ENCODE measurements around the gene EGF.

Gene EGF

DNA sequence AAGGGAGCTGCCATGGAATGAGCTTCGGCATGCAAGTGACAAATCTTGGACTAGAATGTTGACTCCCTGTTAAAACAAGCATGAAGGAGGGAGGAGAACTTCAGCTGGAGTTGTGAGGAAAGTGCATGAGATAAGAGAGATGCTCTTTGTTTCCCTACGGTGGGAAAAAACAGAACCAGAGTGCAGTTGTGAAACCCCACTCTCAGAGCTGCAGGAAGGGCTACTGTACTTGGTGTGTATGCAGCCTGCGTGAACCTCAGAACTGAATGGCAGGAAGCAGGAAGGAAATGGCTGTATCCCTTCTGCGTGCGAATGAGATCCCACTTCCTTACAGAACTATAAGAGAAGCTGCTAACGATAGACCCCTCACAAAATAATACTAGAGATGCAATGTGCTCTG is 57.2 kb downstream of the EGF start:
- ATAC-seq, result no peak
- TF ChIP-seq OSR1 (CRISPR knock-in tag; IDR thresholded peaks at IDR 0.05), result no peak

- TF ChIP-seq ZFP3 (CRISPR knock-in tag; IDR thresholded peaks at IDR 0.05), result no peak
- TF ChIP-seq CSDC2 (CRISPR knock-in tag; IDR thresholded peaks at IDR 0.05), result no peak
- TF ChIP-seq GLIS3 (CRISPR knock-in tag; IDR thresholded peaks at IDR 0.05), result no peak
- TF ChIP-seq TCF4 (CRISPR knock-in tag; IDR thresholded peaks at IDR 0.05; ENCODE audit: borderline replicate concordance), result no peak
- no peak for TF ChIP-seq ZNF70 (CRISPR knock-in tag; IDR thresholded peaks at IDR 0.05)
- no peak for TF ChIP-seq RARB (CRISPR knock-in tag; IDR thresholded peaks at IDR 0.05)
- no peak for TF ChIP-seq ARNTL (CRISPR knock-in tag; IDR thresholded peaks at IDR 0.05; ENCODE audit: borderline replicate concordance, low read depth)
- ATAC-seq, result no peak
These were observed 60.3 kb downstream of the EGF start for GRCh38 chr4:109972786-109973528.

GRCh38 chr4:109973529-109973905 is 60.8 kb downstream of the EGF start:
- no peak for TF ChIP-seq CSDC2 (CRISPR knock-in tag; IDR thresholded peaks at IDR 0.05)
- TF ChIP-seq, protein P1, sequence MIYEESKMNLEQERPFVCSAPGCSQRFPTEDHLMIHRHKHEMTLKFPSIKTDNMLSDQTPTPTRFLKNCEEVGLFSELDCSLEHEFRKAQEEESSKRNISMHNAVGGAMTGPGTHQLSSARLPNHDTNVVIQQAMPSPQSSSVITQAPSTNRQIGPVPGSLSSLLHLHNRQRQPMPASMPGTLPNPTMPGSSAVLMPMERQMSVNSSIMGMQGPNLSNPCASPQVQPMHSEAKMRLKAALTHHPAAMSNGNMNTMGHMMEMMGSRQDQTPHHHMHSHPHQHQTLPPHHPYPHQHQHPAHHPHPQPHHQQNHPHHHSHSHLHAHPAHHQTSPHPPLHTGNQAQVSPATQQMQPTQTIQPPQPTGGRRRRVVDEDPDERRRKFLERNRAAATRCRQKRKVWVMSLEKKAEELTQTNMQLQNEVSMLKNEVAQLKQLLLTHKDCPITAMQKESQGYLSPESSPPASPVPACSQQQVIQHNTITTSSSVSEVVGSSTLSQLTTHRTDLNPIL (CRISPR knock-in tag; IDR thresholded peaks at IDR 0.05; ENCODE audit: low read depth), result no peak
- TF ChIP-seq CSRNP3 (CRISPR knock-in tag; IDR thresholded peaks at IDR 0.05), result no peak
- TF ChIP-seq ESRRG (CRISPR knock-in tag; IDR thresholded peaks at IDR 0.05), result no peak
- no peak for TF ChIP-seq OSR1 (CRISPR knock-in tag; IDR thresholded peaks at IDR 0.05)
- TF ChIP-seq TOX (CRISPR knock-in tag; IDR thresholded peaks at IDR 0.05; ENCODE audit: borderline replicate concordance), result no peak
- TF ChIP-seq ZNF565 (CRISPR knock-in tag; conservative IDR thresholded peaks at IDR 0.05; ENCODE audit: low read depth), result no peak
- TF ChIP-seq TCF4 (CRISPR knock-in tag; IDR thresholded peaks at IDR 0.05; ENCODE audit: borderline replicate concordance), result no peak
- TF ChIP-seq, protein P2, sequence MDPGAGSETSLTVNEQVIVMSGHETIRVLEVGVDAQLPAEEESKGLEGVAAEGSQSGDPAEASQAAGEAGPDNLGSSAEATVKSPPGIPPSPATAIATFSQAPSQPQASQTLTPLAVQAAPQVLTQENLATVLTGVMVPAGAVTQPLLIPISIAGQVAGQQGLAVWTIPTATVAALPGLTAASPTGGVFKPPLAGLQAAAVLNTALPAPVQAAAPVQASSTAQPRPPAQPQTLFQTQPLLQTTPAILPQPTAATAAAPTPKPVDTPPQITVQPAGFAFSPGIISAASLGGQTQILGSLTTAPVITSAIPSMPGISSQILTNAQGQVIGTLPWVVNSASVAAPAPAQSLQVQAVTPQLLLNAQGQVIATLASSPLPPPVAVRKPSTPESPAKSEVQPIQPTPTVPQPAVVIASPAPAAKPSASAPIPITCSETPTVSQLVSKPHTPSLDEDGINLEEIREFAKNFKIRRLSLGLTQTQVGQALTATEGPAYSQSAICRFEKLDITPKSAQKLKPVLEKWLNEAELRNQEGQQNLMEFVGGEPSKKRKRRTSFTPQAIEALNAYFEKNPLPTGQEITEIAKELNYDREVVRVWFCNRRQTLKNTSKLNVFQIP (CRISPR knock-in tag; IDR thresholded peaks at IDR 0.05; ENCODE audit: borderline replicate concordance, low read depth), result no peak
- ATAC-seq, result no peak

GRCh38 chr4:109976189-109976588 is 63.5 kb downstream of the EGF start:
- TF ChIP-seq, protein P3, sequence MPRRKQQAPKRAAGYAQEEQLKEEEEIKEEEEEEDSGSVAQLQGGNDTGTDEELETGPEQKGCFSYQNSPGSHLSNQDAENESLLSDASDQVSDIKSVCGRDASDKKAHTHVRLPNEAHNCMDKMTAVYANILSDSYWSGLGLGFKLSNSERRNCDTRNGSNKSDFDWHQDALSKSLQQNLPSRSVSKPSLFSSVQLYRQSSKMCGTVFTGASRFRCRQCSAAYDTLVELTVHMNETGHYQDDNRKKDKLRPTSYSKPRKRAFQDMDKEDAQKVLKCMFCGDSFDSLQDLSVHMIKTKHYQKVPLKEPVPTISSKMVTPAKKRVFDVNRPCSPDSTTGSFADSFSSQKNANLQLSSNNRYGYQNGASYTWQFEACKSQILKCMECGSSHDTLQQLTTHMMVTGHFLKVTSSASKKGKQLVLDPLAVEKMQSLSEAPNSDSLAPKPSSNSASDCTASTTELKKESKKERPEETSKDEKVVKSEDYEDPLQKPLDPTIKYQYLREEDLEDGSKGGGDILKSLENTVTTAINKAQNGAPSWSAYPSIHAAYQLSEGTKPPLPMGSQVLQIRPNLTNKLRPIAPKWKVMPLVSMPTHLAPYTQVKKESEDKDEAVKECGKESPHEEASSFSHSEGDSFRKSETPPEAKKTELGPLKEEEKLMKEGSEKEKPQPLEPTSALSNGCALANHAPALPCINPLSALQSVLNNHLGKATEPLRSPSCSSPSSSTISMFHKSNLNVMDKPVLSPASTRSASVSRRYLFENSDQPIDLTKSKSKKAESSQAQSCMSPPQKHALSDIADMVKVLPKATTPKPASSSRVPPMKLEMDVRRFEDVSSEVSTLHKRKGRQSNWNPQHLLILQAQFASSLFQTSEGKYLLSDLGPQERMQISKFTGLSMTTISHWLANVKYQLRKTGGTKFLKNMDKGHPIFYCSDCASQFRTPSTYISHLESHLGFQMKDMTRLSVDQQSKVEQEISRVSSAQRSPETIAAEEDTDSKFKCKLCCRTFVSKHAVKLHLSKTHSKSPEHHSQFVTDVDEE (CRISPR knock-in tag; IDR thresholded peaks at IDR 0.05), result no peak
- TF ChIP-seq ZFP30 (CRISPR knock-in tag; IDR thresholded peaks at IDR 0.05) (no peak), ESRRG (CRISPR knock-in tag; IDR thresholded peaks at IDR 0.05) (no peak), ARNTL (CRISPR knock-in tag; IDR thresholded peaks at IDR 0.05; ENCODE audit: borderline replicate concordance, low read depth) (no peak), ZNF8 (CRISPR knock-in tag; IDR thresholded peaks at IDR 0.05) (no peak), TOX (CRISPR knock-in tag; IDR thresholded peaks at IDR 0.05; ENCODE audit: borderline replicate concordance) (no peak), BACH2 (CRISPR knock-in tag; IDR thresholded peaks at IDR 0.05; ENCODE audit: borderline replicate concordance) (no peak), GLIS3 (CRISPR knock-in tag; IDR thresholded peaks at IDR 0.05) (no peak), ZFP3 (CRISPR knock-in tag; IDR thresholded peaks at IDR 0.05) (no peak), PPARA (CRISPR knock-in tag; IDR thresholded peaks at IDR 0.05; ENCODE audit: borderline replicate concordance) (no peak)
- TF ChIP-seq, protein P2 (CRISPR knock-in tag; IDR thresholded peaks at IDR 0.05; ENCODE audit: borderline replicate concordance, low read depth), result no peak
- ATAC-seq, result no peak

Measured in SK-N-SH treated with all-trans-retinoic acid at 6 μM for 48 hours (cell line).